ENCODE results near the gene LRP6. TPM values are rescaled to one million over a fixed set of nuclear protein-coding genes. Genes with fewer than 3 reads are reported as not detected.

The LRP6 gene
- polyA plus RNA-seq, 1 donor (not counting 4 experiments of a cell fraction or from before 2014, with no cell fraction given): 13.0 TPM

- Histone ChIP-seq H3K36me3 (ENCODE audit: control insufficient read depth in 2 of 2, extremely low read depth in 1 of 2, insufficient read depth in 2 of 2, low read length in 2 of 2) (no peaks in the 10 kb centered on the region), H2AFZ (ENCODE audit: control insufficient read depth, low read length) (no peak overlapping the region), H3K79me2 (ENCODE audit: control insufficient read depth, insufficient read depth, low read length) (peaks cover 23% of the 10 kb centered on the region), H3K9me1 (ENCODE audit: control insufficient read depth, extremely low read depth, insufficient read depth, low read length) (no peaks in the 10 kb centered on the region), H3K4me1 (ENCODE audit: control insufficient read depth, extremely low read depth, insufficient read depth, low read length) (peaks cover 3% of the 10 kb centered on the region), H3K27me3 (ENCODE audit: control insufficient read depth, extremely low read depth, insufficient read depth, low read length) (no peaks in the 10 kb centered on the region), H4K20me1 (ENCODE audit: control insufficient read depth, extremely low read depth, insufficient read depth, low read length) (no peaks in the 10 kb centered on the region), H3K27ac (ENCODE audit: control insufficient read depth, insufficient read depth, low read length) (no peak overlapping the region), H3K4me2 (ENCODE audit: control insufficient read depth, extremely low read depth, insufficient read depth, low read depth, low read length) (no peak overlapping the region), H3K9me3 (ENCODE audit: control insufficient read depth, low read depth, low read length) (no peaks in the 10 kb centered on the region), H3K4me3 (ENCODE audit: control insufficient read depth in 2 of 3, extremely low read depth in 1 of 3, insufficient read depth in 2 of 3, low read depth in 1 of 3, low read length in 3 of 3) (no peak overlapping the region), H3K9ac (ENCODE audit: control insufficient read depth, extremely low read depth, insufficient read depth, low read length) (no peak overlapping the region)
- DNase-seq (ENCODE audit: low read depth, low spot score): no peak
- no peak for FAIRE-seq
- TF ChIP-seq EZH2 (IDR thresholded peaks at IDR 0.05; ENCODE audit: low read length) (no peak), CTCF (optimal IDR thresholded peaks at IDR 0.05 in 1 of 3, IDR thresholded peaks at IDR 0.05 in 1 of 3, conservative IDR thresholded peaks at IDR 0.05 in 1 of 3; ENCODE audit: extremely low read depth in 1 of 3, insufficient read depth in 2 of 3, low read length in 3 of 3) (no peak)
- dilution Hi-C loops (cut with MboI; ENCODE audit: extremely low pct_ligation_motif_present, low sequenced_read_pairs): no loop called here
Measured at GRCh38 chr12:12209043-12209442, 57.8 kb downstream of the LRP6 start.

GRCh38 chr12:12207746-12208145, 59.1 kb downstream of the LRP6 start:
- FAIRE-seq (no peak), DNase-seq (ENCODE audit: low read depth, low spot score) (no peak)
- no peaks in the 10 kb centered on the region for H3K9me1 ChIP-seq (ENCODE audit: control insufficient read depth, extremely low read depth, insufficient read depth, low read length)
- H3K27ac ChIP-seq (ENCODE audit: control insufficient read depth, insufficient read depth, low read length): no peak overlapping the region
- H3K79me2 ChIP-seq (ENCODE audit: control insufficient read depth, insufficient read depth, low read length): peaks cover 23% of the 10 kb centered on the region
- no peak overlapping the region for H3K4me2 ChIP-seq (ENCODE audit: control insufficient read depth, extremely low read depth, insufficient read depth, low read depth, low read length)
- no peaks in the 10 kb centered on the region for H3K9me3 ChIP-seq (ENCODE audit: control insufficient read depth, low read depth, low read length)
- dilution Hi-C loops (cut with MboI; ENCODE audit: extremely low pct_ligation_motif_present, low sequenced_read_pairs): no loop called here
- no peak overlapping the region for H2AFZ ChIP-seq (ENCODE audit: control insufficient read depth, low read length)
- H4K20me1 ChIP-seq (ENCODE audit: control insufficient read depth, extremely low read depth, insufficient read depth, low read length): no peaks in the 10 kb centered on the region
- H3K4me3 ChIP-seq (ENCODE audit: control insufficient read depth in 2 of 3, extremely low read depth in 1 of 3, insufficient read depth in 2 of 3, low read depth in 1 of 3, low read length in 3 of 3): no peak overlapping the region
- H3K4me1 ChIP-seq (ENCODE audit: control insufficient read depth, extremely low read depth, insufficient read depth, low read length): peaks cover under 1% of the 10 kb centered on the region
- no peaks in the 10 kb centered on the region for H3K36me3 ChIP-seq (ENCODE audit: control insufficient read depth in 2 of 2, extremely low read depth in 1 of 2, insufficient read depth in 2 of 2, low read length in 2 of 2)
- no peak overlapping the region for H3K9ac ChIP-seq (ENCODE audit: control insufficient read depth, extremely low read depth, insufficient read depth, low read length)
- H3K27me3 ChIP-seq (ENCODE audit: control insufficient read depth, extremely low read depth, insufficient read depth, low read length): no peaks in the 10 kb centered on the region
- TF ChIP-seq EZH2 (IDR thresholded peaks at IDR 0.05; ENCODE audit: low read length) (no peak), CTCF (optimal IDR thresholded peaks at IDR 0.05 in 1 of 3, IDR thresholded peaks at IDR 0.05 in 1 of 3, conservative IDR thresholded peaks at IDR 0.05 in 1 of 3; ENCODE audit: extremely low read depth in 1 of 3, insufficient read depth in 2 of 3, low read length in 3 of 3) (no peak)
